HepG2 (cell line): Measurements from ENCODE around the gene TMEM87B. TPM values are rescaled to one million over a fixed set of nuclear protein-coding genes. Genes with fewer than 3 reads are reported as not detected.

Experiments used
- ATAC-seq: fragments of 200-7000 bp; cut with Tn5 transposase; 3 replicates; pipeline ENCODE4 v1.9.1; 2020; ENCODE audit warnings: mild to moderate bottlenecking, moderate library complexity
- BruUV-seq: library from RNA; stranded (reverse); fragments of 400-500 nt; replicated peaks from 2 replicates; lab custom pipeline; 2021; lab: Mats Ljungman, UMichigan
- CTCF ChIA-PET: fragments of 300-600 bp; formaldehyde crosslinking; extraction: SDS; loops from one replicate; lab custom pipeline; 2021; ENCODE audit warnings: low total read pairs, inconsistent platforms, low intra/inter-chr PET ratio; lab: Yijun Ruan, JAX
- POLR2A ChIA-PET: fragments of 350-600 bp; sonication (Branson Sonifier 250); formaldehyde crosslinking; loops from one replicate; lab custom pipeline; 2020; ENCODE audit warnings: antibody characterized with exemption, inconsistent platforms; lab: Yijun Ruan, JAX
- DNase-seq: peaks from one replicate; pipeline ENCODE4 v3.0.0-alpha.2; 2015; ENCODE audit warnings: low spot score
- FAIRE-seq: peaks from 3 replicates; lab custom pipeline; 2011; peaks lifted over from hg19 to GRCh38; lab: Jason Lieb, UNC
- H2AFZ ChIP-seq: one replicate; pipeline ENCODE4 v1.6.1; 2011; ENCODE audit warnings: low read length, inconsistent platforms
- H3K27ac ChIP-seq: fragments of 300-600 bp; 3 replicates; pipeline ENCODE4 v1.8.0; 2011; ENCODE audit warnings: mixed run types, mild to moderate bottlenecking, mixed read lengths, low read length, inconsistent platforms; ENCODE audit not compliant: insufficient read depth; ENCODE audit errors: extremely low read length
- H3K27me3 ChIP-seq, 2 experiments: fragments of 200-600 bp in 1 of 2; 2 replicates in 1 of 2; 3 replicates in 1 of 2; pipeline versions ENCODE4 v1.6.0 to v1.8.0; 2011; ENCODE audit warnings: low read length in 2 of 2, mild to moderate bottlenecking in 2 of 2, moderate library complexity in 2 of 2, inconsistent platforms in 1 of 2; ENCODE audit not compliant: insufficient read depth in 2 of 2, control insufficient read depth in 1 of 2
- H3K36me3 ChIP-seq, 2 experiments: fragments of 200-600 bp in 1 of 2; replicated peaks in 1 of 2; 2 replicates in 1 of 2; 3 replicates in 1 of 2; pipeline versions ENCODE4 v1.5.1 to v1.8.0; 2011; ENCODE audit warnings: low read length in 2 of 2, inconsistent platforms in 1 of 2; ENCODE audit not compliant: insufficient read depth in 2 of 2, control insufficient read depth in 1 of 2
- H3K4me1 ChIP-seq: 2 replicates; pipeline ENCODE4 v1.5.1; 2012; ENCODE audit warnings: low read length, inconsistent platforms; ENCODE audit not compliant: insufficient read depth
- H3K4me2 ChIP-seq: 2 replicates; pipeline ENCODE4 v1.6.0; 2011; ENCODE audit warnings: low read depth, low read length, inconsistent platforms
- H3K4me3 ChIP-seq, 3 experiments: fragments of 200-600 bp in 1 of 3; sonication (generic), shearing (Covaris generic) in 1 of 3; replicated peaks in 1 of 3; 2 replicates each; pipeline ENCODE4 v1.5.1; 2011 to 2016; ENCODE audit warnings: low read length in 3 of 3, inconsistent platforms in 2 of 3, low read depth in 2 of 3, mild to moderate bottlenecking in 2 of 3, control low read depth in 1 of 3, mixed read lengths in 1 of 3; ENCODE audit not compliant: insufficient read depth in 1 of 3
- H3K79me2 ChIP-seq: one replicate; pipeline ENCODE4 v1.6.1; 2011; ENCODE audit warnings: low read length, inconsistent platforms; ENCODE audit not compliant: insufficient read depth
- H3K9ac ChIP-seq: 2 replicates; pipeline ENCODE4 v1.6.0; 2011; ENCODE audit warnings: mild to moderate bottlenecking, low read depth, low read length, inconsistent platforms; ENCODE audit not compliant: insufficient read depth
- H3K9me3 ChIP-seq: 2 replicates; pipeline ENCODE4 v1.5.1; 2012; ENCODE audit warnings: mild to moderate bottlenecking, low read length
- H4K20me1 ChIP-seq: 2 replicates; pipeline ENCODE4 v1.6.0; 2011; ENCODE audit warnings: inconsistent platforms, mild to moderate bottlenecking, low read length, moderate library complexity; ENCODE audit not compliant: insufficient read depth
- DMTF1 ChIP-seq: sonication (generic); formaldehyde crosslinking; IDR thresholded peaks from 2 replicates; pipeline ENCODE4 v1.4.0; 2020; ENCODE audit warnings: mild to moderate bottlenecking, missing genetic modification reagents
- DNMT1 ChIP-seq: sonication (generic); formaldehyde crosslinking; IDR thresholded peaks from 2 replicates; pipeline ENCODE4 v1.5.1; 2020; ENCODE audit warnings: mild to moderate bottlenecking, missing genetic modification reagents
- DNMT3B ChIP-seq: conservative IDR thresholded peaks from 2 replicates; pipeline ENCODE4 v1.6.1; 2016; ENCODE audit warnings: missing biosample characterization, control low read depth
- FOXK2 ChIP-seq: fragments of 450-650 bp; IDR thresholded peaks from 2 replicates; pipeline ENCODE4 v1.6.1; 2016
- KDM4B ChIP-seq: sonication (generic); formaldehyde crosslinking; IDR thresholded peaks from 2 replicates; pipeline ENCODE4 v1.4.0; 2020; ENCODE audit warnings: missing genetic modification reagents
- MTA3 ChIP-seq: sonication (generic); formaldehyde crosslinking; IDR thresholded peaks from 2 replicates; pipeline ENCODE4 v1.4.0; 2020; ENCODE audit warnings: missing genetic modification reagents
- ZNF281 ChIP-seq: sonication (generic); formaldehyde crosslinking; IDR thresholded peaks from 2 replicates; pipeline ENCODE4 v1.4.0; 2020; ENCODE audit warnings: missing genetic modification reagents, borderline replicate concordance
- ZNF782 ChIP-seq: sonication (generic); formaldehyde crosslinking; IDR thresholded peaks from 2 replicates; pipeline ENCODE4 v1.4.0; 2020; ENCODE audit warnings: missing genetic modification reagents, mild to moderate bottlenecking, borderline replicate concordance
- WGBS: methylation state at CpG from one replicate; pipeline ENCODE4 v1.1.6; 2017; ENCODE audit warnings: low lambda C conversion rate; 5-methylcytosine and 5-hydroxymethylcytosine counted together
- in situ Hi-C: cut with HindIII; loops from 2 replicates; pipeline ENCODE4 v1.10.0; 2017; ENCODE audit warnings: low pct_unique_long_range_greater_than_20kb; ENCODE audit not compliant: extremely low pct_ligation_motif_present
- intact Hi-C: fragments of 100-400 bp; cut with micrococcal nuclease; formaldehyde crosslinking; loops from one replicate; pipeline ENCODE4 v1.10.0; 2022; ENCODE audit not compliant: unreplicated experiment
- polyA plus RNA-seq, 8 experiments: library from polyadenylated mRNA; depleted of rRNA in 3 of 8; stranded (reverse) in 7 of 8; unstranded in 1 of 8; fragments of >200 nt; fragmentation: Illumina TruSeq in 4 of 8; extraction: Trizol in 4 of 8; gene quantifications; 2 replicates each; pipeline versions ENCODE4 v1.2.1 to v1.2.3, GENCODE V29; 2011 to 2016; ENCODE audit warnings: low read depth in 4 of 8, missing spikeins in 1 of 8, mixed read lengths in 1 of 8; ENCODE audit not compliant: insufficient read depth in 1 of 8
- total RNA-seq, 5 experiments: library from RNA; depleted of rRNA; stranded (reverse); fragments of >200 nt; fragmentation: Illumina TruSeq; extraction: Trizol; gene quantifications; 2 replicates each; pipeline ENCODE4 v1.2.3, GENCODE V29; 2016; ENCODE audit warnings: low read depth in 1 of 5

The TMEM87B gene
- total and polyA plus RNA-seq, 2 of the 13 experiments (the other 11 are each of a cell fraction or from before 2014, with no cell fraction given): 15.1 to 16.2 TPM

- no TSS peak for BruUV-seq
- intact Hi-C loops (no loop called here), in situ Hi-C loops (no loop called here)
- DNase-seq: no peak
- CTCF ChIA-PET: no interaction called here
- TF ChIP-seq ZNF782 (CRISPR knock-in tag): no peak
- no peak for TF ChIP-seq DMTF1 (CRISPR knock-in tag)
- no peak for TF ChIP-seq DNMT1 (CRISPR knock-in tag)
- no peak for TF ChIP-seq DNMT3B (CRISPR knock-in tag)
- no peak for TF ChIP-seq MTA3 (CRISPR knock-in tag)
- TF ChIP-seq KDM4B: no peak
- no peak for TF ChIP-seq FOXK2
- no peak for TF ChIP-seq ZNF281 (CRISPR knock-in tag)
- Histone ChIP-seq H3K9me3 (no peaks in the 10 kb centered on the region), H2AFZ (no peak overlapping the region), H3K4me1 (peaks cover 32% of the 10 kb centered on the region), H3K9ac (no peak overlapping the region), H3K27ac (no peak overlapping the region), H3K4me3 (no peak overlapping the region), H3K4me2 (no peak overlapping the region), H4K20me1 (no peaks in the 10 kb centered on the region), H3K36me3 (peaks cover 7 to 28% of the 10 kb centered on the region in 2 experiments), H3K27me3 (no peaks in the 10 kb centered on the region), H3K79me2 (no peaks in the 10 kb centered on the region)
- WGBS: 100% methylated on average over 1 of the region's 1 CpG
- FAIRE-seq: no peak
- POLR2A ChIA-PET: interaction anchor here (2.1 kb wide), 1 partner anchor 9 kb away, joined by 10 read pairs; the partner anchor contains the start of gene TMEM87B
- no peak for ATAC-seq
Observed at GRCh38 chr2:112062894-112063293, 7.8 kb downstream of the TMEM87B start.
